Fibroblast of the conjunctiva (primary cell): ENCODE measurements around the gene GDF2.

Experiments used
- DNase-seq: peaks from one replicate; pipeline ENCODE4 v3.0.0-alpha.2; 2010; ENCODE audit warnings: low read depth

The GDF2 gene

GRCh38 chr10:47322300-47323061, at the start of gene GDF2:
Gene GDF2, plus strand, starts transcription at chr10:47322454. Its CDS starts 215 bp downstream, at chr10:47322669.
- no peak for DNase-seq

- no peak for DNase-seq
These were observed 46.2 kb upstream of the GDF2 start for GRCh38 chr10:47276071-47276470.

- DNase-seq: no peak
These were observed 45.5 kb upstream of the GDF2 start for GRCh38 chr10:47276576-47277351.

GRCh38 chr10:47277352-47278151, 44.7 kb upstream of the GDF2 start:
- no peak for DNase-seq

- no peak for DNase-seq
These were observed 44.1 kb upstream of the GDF2 start for GRCh38 chr10:47278152-47278473.

- no peak for DNase-seq
These were observed 43.5 kb upstream of the GDF2 start for GRCh38 chr10:47278720-47279119.

- DNase-seq: no peak
These were observed 43.0 kb upstream of the GDF2 start for GRCh38 chr10:47279276-47279675.

- no peak for DNase-seq
These were observed 40.1 kb upstream of the GDF2 start for GRCh38 chr10:47282005-47282656.

GRCh38 chr10:47282657-47283018, 39.6 kb upstream of the GDF2 start:
- DNase-seq: no peak

- no peak for DNase-seq
These were observed 39.1 kb upstream of the GDF2 start for GRCh38 chr10:47283101-47283630.

GRCh38 chr10:47283848-47284247, 38.4 kb upstream of the GDF2 start:
- DNase-seq: no peak

- no peak for DNase-seq
These were observed 36.7 kb upstream of the GDF2 start for GRCh38 chr10:47285381-47286115.

- DNase-seq: no peak
These were observed 36.1 kb upstream of the GDF2 start for GRCh38 chr10:47286116-47286505.

GRCh38 chr10:47286591-47287315, 35.5 kb upstream of the GDF2 start:
- DNase-seq: no peak

- no peak for DNase-seq
These were observed 34.9 kb upstream of the GDF2 start for GRCh38 chr10:47287365-47287802.

GRCh38 chr10:47287805-47288204, 34.4 kb upstream of the GDF2 start:
- DNase-seq: no peak

GRCh38 chr10:47288236-47288635, 34.0 kb upstream of the GDF2 start:
- DNase-seq: no peak

GRCh38 chr10:47288916-47289495, 33.2 kb upstream of the GDF2 start:
- no peak for DNase-seq

- DNase-seq: no peak
These were observed 32.3 kb upstream of the GDF2 start for GRCh38 chr10:47289921-47290320.

GRCh38 chr10:47290338-47290737, 31.9 kb upstream of the GDF2 start:
- no peak for DNase-seq
